Measurements from ENCODE around the gene STK32B. TPM values are rescaled to one million over a fixed set of nuclear protein-coding genes. Genes with fewer than 3 reads are reported as not detected.
"Not testable (repeated sequence)": the region's sequence is repeated elsewhere in the genome, so short reads cannot be mapped to it uniquely, and the experiment has no call there.

Gene STK32B
- total and polyA plus RNA-seq, 11 donors, result 0.08 to 2.0 (median 0.25) TPM

DNA sequence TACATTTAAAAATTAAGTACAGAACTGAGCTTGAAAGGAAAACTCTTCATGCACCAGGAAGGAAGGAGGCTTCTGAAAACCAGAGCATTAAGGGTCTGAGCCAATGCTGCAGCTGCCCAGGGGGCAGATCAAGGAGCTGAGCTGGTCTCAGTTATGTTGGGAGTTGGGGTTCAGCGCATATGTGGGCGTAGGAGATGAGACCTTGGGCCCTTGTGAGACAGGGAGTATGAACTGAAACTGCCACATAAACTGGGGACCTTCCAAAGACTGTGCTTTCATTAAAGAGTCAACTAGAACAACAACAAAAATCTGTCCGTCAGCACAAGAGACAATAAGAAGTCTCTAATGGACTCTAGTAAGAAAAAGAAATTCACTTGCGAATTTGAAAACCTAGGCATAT, 226.9 kb downstream of the STK32B start:
- Histone ChIP-seq H3K9me3 (no peaks in the 10 kb centered on the region), H3K27me3 (peaks cover 0 to 3% (median 0%) of the 10 kb centered on the region in 9 donors), H3K4me1 (no peaks in the 10 kb centered on the region), H3K4me3 (no peak overlapping the region), H3K36me3 (no peaks in the 10 kb centered on the region), H3K27ac (no peak overlapping the region)
- WGBS, 4 donors, result 80 to 96% (median 90%) methylated on average over 4 of the region's 4 CpGs
- DNase-seq, result no peak
- no peak for TF ChIP-seq POLR2A (IDR thresholded peaks at IDR 0.05)
- no peak for TF ChIP-seq CTCF (IDR thresholded peaks at IDR 0.05)
- ATAC-seq, result no peak
- intact Hi-C loops (cut with DNase I), result no loop called here

DNA sequence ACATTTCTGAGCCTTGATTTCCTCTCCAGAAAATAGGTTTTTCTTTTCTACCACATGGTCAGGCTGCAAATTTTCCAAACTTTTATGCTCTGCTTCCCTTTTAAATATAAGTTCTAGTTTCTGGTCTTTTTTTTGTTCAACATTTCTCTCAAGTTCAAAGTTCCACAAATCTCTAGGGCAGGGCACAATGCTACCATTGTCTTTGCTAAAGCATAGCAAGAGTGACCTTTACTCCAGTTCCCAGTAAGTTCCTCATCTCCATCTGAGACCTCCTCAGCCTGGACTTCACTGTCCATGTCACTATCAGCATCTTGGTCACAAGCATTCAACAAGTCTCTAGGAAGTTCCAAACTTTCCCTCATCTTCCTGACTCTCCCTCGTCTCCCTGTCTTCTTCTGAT, 228.8 kb downstream of the STK32B start:
- not testable (repeated sequence) for H3K4me3 ChIP-seq, DNase-seq, H3K27ac ChIP-seq, H3K4me1 ChIP-seq, ATAC-seq, H3K27me3 ChIP-seq, H3K9me3 ChIP-seq, H3K36me3 ChIP-seq
- intact Hi-C loops (cut with DNase I), result loop anchor here in 1 of 10 donors (5.0 kb wide), 1 partner anchor 47 kb away; no protein-coding TSS in a partner anchor
- WGBS, 4 donors, result 41 to 54% (median 46%) methylated on average over 1 of the region's 1 CpG

DNA sequence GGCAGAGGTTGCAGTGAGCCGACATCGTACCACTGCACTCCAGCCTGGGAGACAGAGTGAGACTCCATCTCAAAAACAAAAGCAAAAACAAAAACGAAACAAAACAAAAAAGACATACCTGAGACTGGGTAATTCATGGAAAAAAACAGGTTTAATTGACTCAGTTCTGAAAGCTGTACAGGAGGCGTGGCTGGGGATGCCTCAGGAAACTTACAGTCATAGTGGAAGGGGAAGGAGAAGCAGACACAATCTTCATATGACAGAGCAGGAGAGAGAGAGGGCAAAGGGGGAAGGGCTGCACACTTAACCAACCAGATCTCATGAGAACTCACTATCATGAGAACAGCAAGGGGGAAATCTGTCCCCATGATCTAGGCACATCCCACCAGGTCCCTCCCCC, 229.5 kb downstream of the STK32B start:
- ATAC-seq, result no peak
- no peak for DNase-seq
- Histone ChIP-seq H3K9me3 (no peaks in the 10 kb centered on the region), H3K4me3 (no peak overlapping the region), H3K27ac (no peak overlapping the region), H3K27me3 (peaks cover 0 to 2% (median 0%) of the 10 kb centered on the region in 9 donors), H3K4me1 (no peaks in the 10 kb centered on the region), H3K36me3 (no peaks in the 10 kb centered on the region)
- WGBS, 4 donors, result 67 to 78% (median 72%) methylated on average over 4 of the region's 4 CpGs
- no peak for TF ChIP-seq CTCF (IDR thresholded peaks at IDR 0.05)
- TF ChIP-seq POLR2A (IDR thresholded peaks at IDR 0.05), result no peak
- intact Hi-C loops (cut with DNase I), result loop anchor here in 1 of 10 donors (5.0 kb wide), 1 partner anchor 46 kb away; no protein-coding TSS in a partner anchor

DNA sequence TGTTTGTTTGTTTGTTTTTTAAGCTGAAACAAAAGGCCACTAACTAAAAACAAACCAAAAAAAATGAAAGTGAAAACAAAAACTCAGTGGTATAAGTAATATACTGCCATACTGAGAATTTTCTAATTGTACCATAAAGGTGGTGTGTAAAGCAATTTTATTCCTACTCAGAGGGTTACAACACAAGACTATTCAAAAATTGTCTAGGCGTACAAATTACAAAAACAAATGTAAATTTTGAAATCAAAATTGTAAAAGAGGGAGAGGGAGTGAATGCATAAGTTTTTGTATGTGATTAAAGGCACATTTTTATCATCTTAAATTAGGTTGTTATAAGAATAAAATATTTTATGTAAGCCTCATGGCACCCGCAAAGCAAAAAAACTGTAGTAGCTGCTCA, 232.6 kb downstream of the STK32B start:
- no peaks in the 10 kb centered on the region for H3K27me3 ChIP-seq

More for the DNA sequence above, 232.6 kb downstream of the STK32B start:
- no peaks in the 10 kb centered on the region for H3K36me3 ChIP-seq
- intact Hi-C loops (cut with DNase I), result loop anchor here in 1 of 10 donors (5.0 kb wide), 1 partner anchor 43 kb away; no protein-coding TSS in a partner anchor
- TF ChIP-seq POLR2A (IDR thresholded peaks at IDR 0.05) (no peak), CTCF (IDR thresholded peaks at IDR 0.05) (no peak)
- no peak overlapping the region for H3K4me3 ChIP-seq
- no peak for DNase-seq
- 85 to 92% (median 88%) methylated on average over 2 of the region's 2 CpGs for WGBS, 4 donors
- no peaks in the 10 kb centered on the region for H3K9me3 ChIP-seq
- no peak overlapping the region for H3K27ac ChIP-seq
- no peak for ATAC-seq
- H3K4me1 ChIP-seq, result no peaks in the 10 kb centered on the region

Measured in heart left ventricle (tissue), 16 donors.